Activated CD8-positive, alpha-beta T cell treated with anti-CD3 and anti-CD28 coated beads, Interleukin-2, amount 10 ng/mL, durations not matched to agents 7 days and 5 days (primary cell): ENCODE results near the gene CCDC50. TPM values are rescaled to one million over a fixed set of nuclear protein-coding genes. Genes with fewer than 3 reads are reported as not detected.

Experiments used
- ATAC-seq: fragments of 150-1000 bp; cut with Tn5 transposase; one replicate; pipeline ENCODE4 v1.10.0; 2021; ENCODE audit warnings: moderate library complexity
- CTCF ChIA-PET: fragments of 350-600 bp; sonication (Branson Sonifier 250); formaldehyde crosslinking; loops from one replicate; lab custom pipeline; 2021; ENCODE audit warnings: antibody characterized with exemption; lab: Charles Lee
- POLR2A ChIA-PET: fragments of 350-600 bp; sonication (Branson Sonifier 250); formaldehyde crosslinking; loops from one replicate; lab custom pipeline; 2021; ENCODE audit warnings: antibody characterized with exemption; lab: Charles Lee
- DNase-seq: peaks from one replicate; pipeline ENCODE4 v3.0.0-alpha.2; 2020
- H3K27ac Mint-ChIP-seq: one replicate; pipeline ENCODE4 v1.8.0; 2021; ENCODE audit warnings: mild to moderate bottlenecking, mixed read lengths
- H3K27me3 Mint-ChIP-seq: one replicate; pipeline ENCODE4 v1.8.0; 2021; ENCODE audit warnings: low read depth, mixed read lengths
- H3K36me3 Mint-ChIP-seq: one replicate; pipeline ENCODE4 v1.8.0; 2021; ENCODE audit warnings: low read depth, mixed read lengths
- H3K4me1 Mint-ChIP-seq: one replicate; pipeline ENCODE4 v1.8.0; 2021; ENCODE audit warnings: low read depth, mixed read lengths
- H3K4me3 Mint-ChIP-seq: one replicate; pipeline ENCODE4 v1.8.0; 2021; ENCODE audit warnings: mild to moderate bottlenecking, mixed read lengths
- H3K9me3 Mint-ChIP-seq: one replicate; pipeline ENCODE4 v1.8.0; 2022; ENCODE audit warnings: mixed read lengths; ENCODE audit not compliant: insufficient read depth
- total RNA-seq, 2 experiments: library from RNA; stranded (reverse); gene quantifications; one replicate each; pipeline ENCODE4 v1.2.3, GENCODE V29; 2021

CCDC50 gene
- total RNA-seq, 2 experiments from 2014 or later: 7.6 to 9.3 TPM

- no peaks in the 10 kb centered on the region for H3K4me1 Mint-ChIP-seq
Measured at GRCh38 chr3:191390580-191390979, 61.4 kb downstream of the CCDC50 start.

DNA sequence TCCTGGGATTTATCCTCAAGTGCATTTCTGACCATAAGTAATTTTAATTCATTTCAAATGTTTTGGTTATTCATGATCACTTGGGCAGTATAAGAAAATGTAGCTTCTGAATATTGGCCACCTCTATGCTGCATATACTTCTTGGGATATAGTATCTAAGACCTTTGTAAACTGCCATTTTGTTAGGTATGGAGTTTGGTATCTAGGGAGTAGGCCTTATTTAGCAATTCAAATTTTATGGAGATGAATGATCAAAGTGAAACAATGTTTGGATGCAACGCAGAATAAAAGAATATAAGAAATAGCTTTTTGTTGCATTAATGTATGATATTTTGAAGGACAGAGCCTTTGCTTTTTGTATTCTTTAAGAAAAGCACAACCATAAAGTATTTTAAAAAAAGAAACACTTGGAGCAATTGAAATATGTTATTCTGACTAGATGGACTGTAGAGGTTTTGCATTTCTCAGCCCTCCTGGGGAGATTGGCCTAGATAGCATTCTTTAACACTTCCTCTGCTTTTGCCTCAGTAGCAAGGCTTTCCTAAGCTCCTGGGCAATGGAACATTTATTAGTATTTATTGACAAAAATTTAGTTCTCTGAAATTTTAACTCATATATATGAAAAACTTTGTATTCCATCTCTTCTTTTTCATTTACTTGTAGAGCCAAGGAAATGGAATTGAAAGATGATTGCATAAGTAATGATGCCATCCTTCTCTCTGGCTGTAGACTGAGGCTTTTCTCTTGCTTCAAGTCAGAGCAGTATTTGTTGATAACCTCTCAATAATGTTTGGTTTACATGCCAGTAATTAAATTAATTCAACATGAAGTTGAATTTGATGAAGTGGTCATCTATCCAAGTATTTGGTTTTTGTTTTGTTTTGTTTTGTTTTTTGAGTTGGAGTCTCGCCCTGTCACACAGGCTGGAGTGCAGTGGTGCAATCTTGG is 62.9 kb downstream of the CCDC50 start:
- ATAC-seq (no peak), DNase-seq (no peak)
- Mint-ChIP-seq H3K36me3 (no peaks in the 10 kb centered on the region), H3K4me3 (no peak overlapping the region), H3K27ac (no peak overlapping the region), H3K27me3 (no peaks in the 10 kb centered on the region), H3K4me1 (no peaks in the 10 kb centered on the region), H3K9me3 (no peaks in the 10 kb centered on the region)
- ChIA-PET POLR2A (no interaction called here), CTCF (no interaction called here)

More at GRCh38 chr3:191390580-191390979, 61.4 kb downstream of the CCDC50 start:
- H3K27ac Mint-ChIP-seq: no peak overlapping the region
- no peaks in the 10 kb centered on the region for H3K27me3 Mint-ChIP-seq
- CTCF ChIA-PET: no interaction called here
- no peaks in the 10 kb centered on the region for H3K36me3 Mint-ChIP-seq
- no peak overlapping the region for H3K4me3 Mint-ChIP-seq
- H3K9me3 Mint-ChIP-seq: no peaks in the 10 kb centered on the region
- DNase-seq (no peak), ATAC-seq (no peak)
- POLR2A ChIA-PET: no interaction called here

DNA sequence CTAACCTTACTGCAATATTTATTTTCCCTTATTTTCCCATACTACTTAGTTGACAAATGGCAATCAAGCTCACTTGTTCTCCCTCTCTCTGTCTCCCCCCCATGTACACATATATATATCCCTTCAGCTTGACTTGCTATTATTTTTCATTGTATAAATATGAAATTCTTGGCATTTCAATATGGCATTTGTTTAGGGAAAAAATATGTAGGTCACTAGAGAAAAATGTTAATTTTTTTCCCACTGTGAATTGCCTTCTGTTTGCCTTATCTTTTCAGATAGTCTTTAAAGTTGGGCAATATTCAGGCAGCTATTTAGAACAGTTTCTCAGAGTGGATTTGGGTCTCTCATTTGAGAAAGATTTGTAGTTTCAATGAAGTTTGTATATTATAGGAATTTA is 64.0 kb downstream of the CCDC50 start:
- no peaks in the 10 kb centered on the region for H3K4me1 Mint-ChIP-seq
- no peaks in the 10 kb centered on the region for H3K36me3 Mint-ChIP-seq
- no peak overlapping the region for H3K27ac Mint-ChIP-seq
- ChIA-PET CTCF (no interaction called here), POLR2A (interaction anchor here (0.6 kb wide), 1 partner anchor 509 kb away, joined by 3 read pairs; no protein-coding TSS in a partner anchor)
- H3K27me3 Mint-ChIP-seq: no peaks in the 10 kb centered on the region
- H3K4me3 Mint-ChIP-seq: no peak overlapping the region
- ATAC-seq (no peak), DNase-seq (no peak)
- no peaks in the 10 kb centered on the region for H3K9me3 Mint-ChIP-seq

GRCh38 chr3:191397771-191398170 is 68.6 kb downstream of the CCDC50 start:
- Mint-ChIP-seq H3K4me1 (no peaks in the 10 kb centered on the region), H3K36me3 (no peaks in the 10 kb centered on the region), H3K27me3 (no peaks in the 10 kb centered on the region), H3K27ac (no peak overlapping the region), H3K9me3 (no peaks in the 10 kb centered on the region), H3K4me3 (no peak overlapping the region)
- POLR2A ChIA-PET: no interaction called here
- DNase-seq (no peak), ATAC-seq (no peak)
- CTCF ChIA-PET: no interaction called here

GRCh38 chr3:191398607-191399006 is 69.4 kb downstream of the CCDC50 start:
- H3K27ac Mint-ChIP-seq: no peak overlapping the region
- ChIA-PET POLR2A (no interaction called here), CTCF (no interaction called here)
- no peaks in the 10 kb centered on the region for H3K36me3 Mint-ChIP-seq
- H3K4me3 Mint-ChIP-seq: no peak overlapping the region
- DNase-seq: no peak
- H3K4me1 Mint-ChIP-seq: no peaks in the 10 kb centered on the region
- H3K27me3 Mint-ChIP-seq: no peaks in the 10 kb centered on the region
- H3K9me3 Mint-ChIP-seq: no peaks in the 10 kb centered on the region
- ATAC-seq: no peak

GRCh38 chr3:191399918-191400317 is 70.7 kb downstream of the CCDC50 start:
- no peaks in the 10 kb centered on the region for H3K4me1 Mint-ChIP-seq
- DNase-seq (no peak), ATAC-seq (no peak)
- H3K27ac Mint-ChIP-seq: no peak overlapping the region
- POLR2A ChIA-PET: no interaction called here
- H3K4me3 Mint-ChIP-seq: no peak overlapping the region
- H3K36me3 Mint-ChIP-seq: no peaks in the 10 kb centered on the region
- CTCF ChIA-PET: no interaction called here
- H3K27me3 Mint-ChIP-seq: no peaks in the 10 kb centered on the region
- no peaks in the 10 kb centered on the region for H3K9me3 Mint-ChIP-seq

GRCh38 chr3:191401775-191402357 is 72.7 kb downstream of the CCDC50 start:
- no peaks in the 10 kb centered on the region for H3K27me3 Mint-ChIP-seq
- ChIA-PET CTCF (no interaction called here), POLR2A (no interaction called here)
- ATAC-seq (no peak), DNase-seq (no peak)
- H3K4me3 Mint-ChIP-seq: no peak overlapping the region
- H3K9me3 Mint-ChIP-seq: no peaks in the 10 kb centered on the region
- no peak overlapping the region for H3K27ac Mint-ChIP-seq
- H3K4me1 Mint-ChIP-seq: no peaks in the 10 kb centered on the region
- no peaks in the 10 kb centered on the region for H3K36me3 Mint-ChIP-seq

DNA sequence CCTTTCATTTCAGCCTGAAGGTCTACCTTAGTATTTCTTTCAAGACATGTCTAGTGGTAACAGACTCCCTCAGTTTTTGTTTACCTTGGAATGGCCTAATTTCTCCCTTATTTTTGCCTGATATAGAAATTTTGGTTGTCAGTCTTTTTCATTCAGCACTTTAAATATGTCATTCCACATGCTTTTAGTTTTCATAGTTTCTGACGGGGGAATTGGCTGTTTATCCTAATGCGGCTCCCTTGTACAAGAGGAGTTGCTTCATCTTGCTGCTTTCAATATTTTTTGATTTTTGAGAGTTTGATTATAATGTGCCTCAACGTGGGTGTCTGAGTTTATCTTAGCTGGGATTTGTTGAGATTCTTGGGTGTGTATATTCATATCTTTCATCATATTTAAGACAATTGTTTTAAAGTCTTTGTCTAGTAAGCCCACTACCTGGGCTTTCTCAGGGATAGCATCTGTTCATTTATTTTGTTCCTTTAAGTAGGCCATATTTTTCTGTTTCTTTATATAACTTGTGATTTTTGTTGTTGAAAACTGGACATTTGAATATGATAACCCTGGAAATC is 80.7 kb downstream of the CCDC50 start:
- POLR2A ChIA-PET: no interaction called here
- ATAC-seq (no peak), DNase-seq (no peak)
- Mint-ChIP-seq H3K4me1 (no peaks in the 10 kb centered on the region), H3K27me3 (no peaks in the 10 kb centered on the region), H3K36me3 (no peaks in the 10 kb centered on the region), H3K27ac (no peak overlapping the region), H3K4me3 (no peak overlapping the region), H3K9me3 (peaks cover 6% of the 10 kb centered on the region)
- CTCF ChIA-PET: no interaction called here

- POLR2A ChIA-PET: no interaction called here
- peaks cover 6% of the 10 kb centered on the region for H3K9me3 Mint-ChIP-seq
- CTCF ChIA-PET: no interaction called here
- H3K4me1 Mint-ChIP-seq: peaks cover 2% of the 10 kb centered on the region
- ATAC-seq (no peak), DNase-seq (no peak)
- H3K4me3 Mint-ChIP-seq: no peak overlapping the region
- H3K36me3 Mint-ChIP-seq: no peaks in the 10 kb centered on the region
- H3K27me3 Mint-ChIP-seq: no peaks in the 10 kb centered on the region
- H3K27ac Mint-ChIP-seq: no peak overlapping the region
Measured at GRCh38 chr3:191412759-191413158, 83.6 kb downstream of the CCDC50 start.

DNA sequence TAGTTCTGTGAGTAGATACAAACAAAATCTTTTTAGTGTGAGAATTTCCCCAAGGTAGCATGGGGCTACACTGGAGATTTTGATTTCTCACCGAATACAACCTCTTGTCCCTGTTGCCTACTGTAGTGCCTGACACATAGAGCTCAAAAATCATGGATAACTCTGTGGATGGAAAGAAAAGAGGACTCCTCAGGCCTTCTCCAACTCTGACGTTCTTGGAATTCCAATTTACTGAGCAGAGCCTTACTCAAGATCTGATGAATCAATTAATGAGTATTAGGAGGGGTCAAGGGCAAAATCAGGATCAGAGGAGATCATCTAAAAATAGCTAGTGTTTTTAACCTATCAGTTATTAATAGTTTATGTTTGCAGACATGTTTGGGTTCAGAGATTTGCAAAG is 85.1 kb downstream of the CCDC50 start:
- Mint-ChIP-seq H3K36me3 (no peaks in the 10 kb centered on the region), H3K4me1 (peaks cover 2% of the 10 kb centered on the region), H3K27ac (no peak overlapping the region), H3K27me3 (no peaks in the 10 kb centered on the region), H3K4me3 (no peak overlapping the region), H3K9me3 (peaks cover 6% of the 10 kb centered on the region)
- POLR2A ChIA-PET: no interaction called here
- ATAC-seq (no peak), DNase-seq (no peak)
- CTCF ChIA-PET: no interaction called here

DNA sequence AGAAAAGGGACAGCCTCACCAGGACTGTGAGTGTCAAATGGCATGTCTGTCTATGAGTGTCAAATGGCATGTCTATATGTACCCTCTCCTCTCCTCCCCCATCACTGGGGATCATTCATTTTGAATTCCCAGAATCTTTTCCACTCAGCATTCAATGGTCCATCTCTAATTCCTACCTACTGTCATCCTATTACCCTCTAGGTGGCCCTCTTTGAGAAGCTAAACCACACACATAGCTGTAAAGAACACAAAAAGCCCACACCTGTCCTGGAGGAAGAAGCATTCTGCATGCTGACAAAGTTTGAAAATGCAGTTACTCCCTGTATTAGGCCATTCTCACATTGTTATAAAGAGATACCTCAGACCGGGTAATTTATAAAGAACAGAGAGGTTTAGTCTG is 85.5 kb downstream of the CCDC50 start:
- no peaks in the 10 kb centered on the region for H3K27me3 Mint-ChIP-seq
- POLR2A ChIA-PET: no interaction called here
- H3K36me3 Mint-ChIP-seq: no peaks in the 10 kb centered on the region
- H3K27ac Mint-ChIP-seq: no peak overlapping the region
- H3K9me3 Mint-ChIP-seq: peaks cover 5% of the 10 kb centered on the region
- CTCF ChIA-PET: no interaction called here
- DNase-seq: no peak
- H3K4me3 Mint-ChIP-seq: no peak overlapping the region
- peaks cover 2% of the 10 kb centered on the region for H3K4me1 Mint-ChIP-seq
- no peak for ATAC-seq

- Mint-ChIP-seq H3K9me3 (no peaks in the 10 kb centered on the region), H3K27ac (no peak overlapping the region), H3K36me3 (no peaks in the 10 kb centered on the region), H3K4me3 (no peak overlapping the region), H3K4me1 (peaks cover 2% of the 10 kb centered on the region), H3K27me3 (no peaks in the 10 kb centered on the region)
- POLR2A ChIA-PET: no interaction called here
- ATAC-seq (no peak), DNase-seq (no peak)
- CTCF ChIA-PET: no interaction called here
Measured at GRCh38 chr3:191415566-191415965, 86.4 kb downstream of the CCDC50 start.
